ENCODE results near the gene UPB1.

The UPB1 gene

GRCh38 chr22:24513378-24514240, 18.5 kb downstream of the UPB1 start:
- no peaks in the 10 kb centered on the region for H3K9me3 Mint-ChIP-seq
- no peak overlapping the region for H3K4me3 Mint-ChIP-seq
- peaks cover 59% of the 10 kb centered on the region for H3K4me1 Mint-ChIP-seq
- no peaks in the 10 kb centered on the region for H3K36me3 Mint-ChIP-seq (ENCODE audit: low read depth)
- TF ChIP-seq CTCF (IDR thresholded peaks at IDR 0.05; ENCODE audit: unreplicated experiment in 3 of 3): no peak
- no peak overlapping the region for H3K27ac Mint-ChIP-seq
- H3K27me3 Mint-ChIP-seq (ENCODE audit: low read depth): peaks cover 13% of the 10 kb centered on the region

GRCh38 chr22:24514241-24515026, 19.3 kb downstream of the UPB1 start:
- Mint-ChIP-seq H3K4me3 (no peak overlapping the region), H3K9me3 (no peaks in the 10 kb centered on the region), H3K4me1 (peaks cover 59% of the 10 kb centered on the region), H3K36me3 (ENCODE audit: low read depth) (no peaks in the 10 kb centered on the region), H3K27me3 (ENCODE audit: low read depth) (peaks cover 13% of the 10 kb centered on the region), H3K27ac (peak overlapping the region in 1 of 3 experiments; percentile 48)
- TF ChIP-seq CTCF (IDR thresholded peaks at IDR 0.05; ENCODE audit: unreplicated experiment in 3 of 3): no peak

GRCh38 chr22:24515027-24515338, 19.9 kb downstream of the UPB1 start:
- H3K4me1 Mint-ChIP-seq: peaks cover 59% of the 10 kb centered on the region
- no peaks in the 10 kb centered on the region for H3K36me3 Mint-ChIP-seq (ENCODE audit: low read depth)
- no peak overlapping the region for H3K4me3 Mint-ChIP-seq
- H3K27me3 Mint-ChIP-seq (ENCODE audit: low read depth): peaks cover 9% of the 10 kb centered on the region
- H3K9me3 Mint-ChIP-seq: no peaks in the 10 kb centered on the region
- peak overlapping the region in 1 of 3 experiments; percentile 48 for H3K27ac Mint-ChIP-seq
- no peak for TF ChIP-seq CTCF (IDR thresholded peaks at IDR 0.05; ENCODE audit: unreplicated experiment in 3 of 3)

- H3K4me3 Mint-ChIP-seq: no peak overlapping the region
- H3K27me3 Mint-ChIP-seq (ENCODE audit: low read depth): peaks cover 15% of the 10 kb centered on the region
- peaks cover 46% of the 10 kb centered on the region for H3K4me1 Mint-ChIP-seq
- TF ChIP-seq CTCF (IDR thresholded peaks at IDR 0.05; ENCODE audit: unreplicated experiment in 3 of 3): no peak
- peak overlapping the region; percentile 45 to 84 (median 82) for H3K27ac Mint-ChIP-seq
- no peaks in the 10 kb centered on the region for H3K36me3 Mint-ChIP-seq (ENCODE audit: low read depth)
- no peaks in the 10 kb centered on the region for H3K9me3 Mint-ChIP-seq
These were observed 21.2 kb downstream of the UPB1 start for GRCh38 chr22:24516301-24516737.

GRCh38 chr22:24517446-24517845, 22.3 kb downstream of the UPB1 start:
- H3K27ac Mint-ChIP-seq: peak overlapping the region in 1 of 3 experiments; percentile 63
- no peaks in the 10 kb centered on the region for H3K36me3 Mint-ChIP-seq (ENCODE audit: low read depth)
- no peak for TF ChIP-seq CTCF (IDR thresholded peaks at IDR 0.05; ENCODE audit: unreplicated experiment in 3 of 3)
- H3K4me3 Mint-ChIP-seq: no peak overlapping the region
- H3K9me3 Mint-ChIP-seq: no peaks in the 10 kb centered on the region
- peaks cover 15% of the 10 kb centered on the region for H3K27me3 Mint-ChIP-seq (ENCODE audit: low read depth)
- H3K4me1 Mint-ChIP-seq: peaks cover 39% of the 10 kb centered on the region
